HepG2 (cell line): ENCODE results near the gene C2orf49. TPM values are rescaled to one million over a fixed set of nuclear protein-coding genes. Genes with fewer than 3 reads are reported as not detected.

ENCODE experiments used
- AHR ChIP-seq: IDR thresholded peaks from 2 replicates; pipeline ENCODE4 v1.6.1; 2018; ENCODE audit warnings: missing genetic modification reagents, missing compliant biosample characterization
- ATF4 ChIP-seq, 2 experiments: fragments of 450-650 bp in 1 of 2; sonication (generic) in 1 of 2; formaldehyde crosslinking; IDR thresholded peaks; 2 replicates each; pipeline versions ENCODE4 v1.5.0 to v1.8.0; 2020 to 2022; ENCODE audit warnings: mild to moderate bottlenecking in 1 of 2, missing genetic modification reagents in 1 of 2
- ATRX ChIP-seq: sonication (generic); formaldehyde crosslinking; IDR thresholded peaks from 2 replicates; pipeline ENCODE4 v1.4.0; 2020; ENCODE audit warnings: missing genetic modification reagents, borderline replicate concordance
- BRD4 ChIP-seq: sonication (generic); formaldehyde crosslinking; IDR thresholded peaks from 2 replicates; pipeline ENCODE4 v1.4.0; 2020; ENCODE audit warnings: missing genetic modification reagents
- CEBPB ChIP-seq: IDR thresholded peaks from 2 replicates; pipeline ENCODE4 v1.6.1; 2011; ENCODE audit warnings: low read depth, low read length, improper control_type of control experiment, borderline replicate concordance
- E2F5 ChIP-seq: sonication (generic); formaldehyde crosslinking; conservative IDR thresholded peaks from 2 replicates; pipeline ENCODE4 v1.4.0; 2020; ENCODE audit warnings: missing genetic modification reagents
- FOXA1 ChIP-seq, 2 experiments: fragments of 450-650 bp in 1 of 2; sonication (generic) in 1 of 2; formaldehyde crosslinking in 1 of 2; IDR thresholded peaks; 2 replicates each; pipeline versions ENCODE4 v1.4.0 to v1.6.1; 2016 to 2020; ENCODE audit warnings: missing genetic modification reagents in 1 of 2
- FOXA3 ChIP-seq: IDR thresholded peaks from 2 replicates; pipeline ENCODE4 v1.6.1; 2016; ENCODE audit warnings: missing genetic modification reagents, missing compliant biosample characterization
- GATAD2A ChIP-seq: IDR thresholded peaks from 2 replicates; pipeline ENCODE4 v1.6.1; 2016
- MED1 ChIP-seq: sonication (generic); formaldehyde crosslinking; IDR thresholded peaks from 2 replicates; pipeline ENCODE4 v1.4.0; 2020; ENCODE audit warnings: missing genetic modification reagents
- SIN3B ChIP-seq: fragments of 150-350 bp; IDR thresholded peaks from 2 replicates; pipeline ENCODE4 v1.6.1; 2014; ENCODE audit warnings: low read length
- SMARCC2 ChIP-seq: fragments of 450-650 bp; IDR thresholded peaks from 2 replicates; pipeline ENCODE4 v1.6.1; 2017; ENCODE audit warnings: antibody characterized with exemption, mild to moderate bottlenecking
- STAT5B ChIP-seq: sonication (generic); formaldehyde crosslinking; IDR thresholded peaks from 2 replicates; pipeline ENCODE4 v1.4.0; 2020; ENCODE audit warnings: missing genetic modification reagents
- THAP11 ChIP-seq: IDR thresholded peaks from 2 replicates; pipeline ENCODE4 v1.6.1; 2016; ENCODE audit warnings: missing biosample characterization, missing genetic modification reagents
- TP53 ChIP-seq: sonication (generic); formaldehyde crosslinking; conservative IDR thresholded peaks from 2 replicates; pipeline ENCODE4 v1.4.0; 2020; ENCODE audit warnings: missing genetic modification reagents
- YEATS2 ChIP-seq: sonication (generic); formaldehyde crosslinking; IDR thresholded peaks from 2 replicates; pipeline ENCODE4 v1.4.0; 2020; ENCODE audit warnings: missing genetic modification reagents, borderline replicate concordance
- ZBTB26 ChIP-seq: IDR thresholded peaks from 2 replicates; pipeline ENCODE4 v1.6.1; 2016; ENCODE audit warnings: missing compliant biosample characterization, missing genetic modification reagents, borderline replicate concordance
- ZFP82 ChIP-seq: sonication (generic); formaldehyde crosslinking; IDR thresholded peaks from 2 replicates; pipeline ENCODE4 v1.5.1; 2020; ENCODE audit warnings: mild to moderate bottlenecking, missing genetic modification reagents, borderline replicate concordance
- ZMAT5 ChIP-seq: sonication (generic); formaldehyde crosslinking; IDR thresholded peaks from 2 replicates; pipeline ENCODE4 v1.5.0; 2020; ENCODE audit warnings: mild to moderate bottlenecking, low read depth, missing genetic modification reagents, borderline replicate concordance
- ZNF101 ChIP-seq: sonication (generic); formaldehyde crosslinking; IDR thresholded peaks from 2 replicates; pipeline ENCODE4 v1.4.0; 2020; ENCODE audit warnings: mild to moderate bottlenecking, low read depth, missing genetic modification reagents, borderline replicate concordance
- ZNF225 ChIP-seq: sonication (generic); formaldehyde crosslinking; IDR thresholded peaks from 2 replicates; pipeline ENCODE4 v1.4.0; 2020; ENCODE audit warnings: mild to moderate bottlenecking, missing genetic modification reagents
- ZNF296 ChIP-seq: sonication (generic); formaldehyde crosslinking; conservative IDR thresholded peaks from 2 replicates; pipeline ENCODE4 v1.5.0; 2020; ENCODE audit warnings: mild to moderate bottlenecking, missing genetic modification reagents
- ZNF367 ChIP-seq: sonication (generic); formaldehyde crosslinking; IDR thresholded peaks from 2 replicates; pipeline ENCODE4 v1.4.0; 2020; ENCODE audit warnings: missing genetic modification reagents, borderline replicate concordance
- ZNF44 ChIP-seq: sonication (generic); formaldehyde crosslinking; IDR thresholded peaks from 2 replicates; pipeline ENCODE4 v1.5.1; 2020; ENCODE audit warnings: mild to moderate bottlenecking, missing genetic modification reagents
- ZNF644 ChIP-seq: IDR thresholded peaks from 2 replicates; pipeline ENCODE4 v1.6.1; 2016; ENCODE audit warnings: low read depth
- ZNF710 ChIP-seq: sonication (generic); formaldehyde crosslinking; IDR thresholded peaks from 2 replicates; pipeline ENCODE4 v1.5.0; 2020; ENCODE audit warnings: mild to moderate bottlenecking, missing genetic modification reagents, borderline replicate concordance
- ZNF746 ChIP-seq: sonication (generic); formaldehyde crosslinking; IDR thresholded peaks from 2 replicates; pipeline ENCODE4 v1.8.0; 2022; ENCODE audit warnings: mild to moderate bottlenecking, missing genetic modification reagents
- polyA plus RNA-seq, 8 experiments: library from polyadenylated mRNA; depleted of rRNA in 3 of 8; stranded (reverse) in 7 of 8; unstranded in 1 of 8; fragments of >200 nt; fragmentation: Illumina TruSeq in 4 of 8; extraction: Trizol in 4 of 8; gene quantifications; 2 replicates each; pipeline versions ENCODE4 v1.2.1 to v1.2.3, GENCODE V29; 2011 to 2016; ENCODE audit warnings: low read depth in 4 of 8, missing spikeins in 1 of 8, mixed read lengths in 1 of 8; ENCODE audit not compliant: insufficient read depth in 1 of 8
- total RNA-seq, 5 experiments: library from RNA; depleted of rRNA; stranded (reverse); fragments of >200 nt; fragmentation: Illumina TruSeq; extraction: Trizol; gene quantifications; 2 replicates each; pipeline ENCODE4 v1.2.3, GENCODE V29; 2016; ENCODE audit warnings: low read depth in 1 of 5

C2orf49 gene
- total and polyA plus RNA-seq, 2 of the 13 experiments (the other 11 are each of a cell fraction or from before 2014, with no cell fraction given): 24.7 to 28.8 TPM

- TF ChIP-seq ZNF746 (no peak), THAP11 (CRISPR knock-in tag) (0 out of 2 replicates have a peak, but pooled peaks have one; percentile 14), MED1 (CRISPR knock-in tag) (no peak), SIN3B (no peak), ZNF101 (CRISPR knock-in tag) (no peak), ZBTB26 (no peak), FOXA3 (CRISPR knock-in tag) (peak; percentile 75), AHR (CRISPR knock-in tag) (no peak), STAT5B (no peak), ZMAT5 (CRISPR knock-in tag) (no peak), ATRX (no peak), ATF4 (CRISPR knock-in tag; IDR thresholded peaks at IDR 0.05) (peak in 1 of 2 experiments; percentile 76; a peak in 2 of 4 replicates), ZNF44 (CRISPR knock-in tag) (no peak), CEBPB (peak; percentile 44; the same call in 1 of the 2 replicates), ZNF225 (CRISPR knock-in tag) (no peak), ZNF644 (CRISPR knock-in tag) (no peak), GATAD2A (peak; percentile 50; the same call in 1 of the 2 replicates), TP53 (CRISPR knock-in tag) (no peak), ZNF710 (CRISPR knock-in tag) (no peak), ZNF296 (CRISPR knock-in tag) (no peak), SMARCC2 (no peak), FOXA1 (IDR thresholded peaks at IDR 0.05) (no peak), FOXA1 (CRISPR knock-in tag; IDR thresholded peaks at IDR 0.05) (peak; percentile 57), E2F5 (CRISPR knock-in tag) (no peak), ZNF367 (no peak), ZFP82 (CRISPR knock-in tag) (no peak), YEATS2 (CRISPR knock-in tag) (no peak), BRD4 (CRISPR knock-in tag) (no peak)
Observed at GRCh38 chr2:105339414-105339813, 2.1 kb downstream of the C2orf49 start (continued).
